GM12878 (cell line): Measurements from ENCODE around the gene ARHGAP26. TPM values are rescaled to one million over a fixed set of nuclear protein-coding genes. Genes with fewer than 3 reads are reported as not detected.

Source experiments
- ATAC-seq: fragments of 200-7000 bp; cut with Tn5 transposase; 3 replicates; pipeline ENCODE4 v1.9.1; 2020; ENCODE audit warnings: mild to moderate bottlenecking, moderate library complexity
- BruUV-seq: library from RNA; stranded (reverse); fragments of 400-500 nt; replicated peaks from 2 replicates; lab custom pipeline; 2021; lab: Mats Ljungman, UMichigan
- CTCF ChIA-PET: fragments of 300-600 bp; sonication (Branson Sonifier 250); formaldehyde crosslinking; extraction: SDS; loops from one replicate; lab custom pipeline; 2021; ENCODE audit warnings: inconsistent platforms; lab: Yijun Ruan, JAX
- POLR2A ChIA-PET: fragments of 350-600 bp; formaldehyde crosslinking; extraction: SDS; loops from one replicate; lab custom pipeline; 2021; ENCODE audit warnings: inconsistent platforms; lab: Charles Lee
- RAD21 ChIA-PET: fragments of 300-600 bp; sonication (Branson Sonifier 250); formaldehyde crosslinking; loops from one replicate; lab custom pipeline; 2023; ENCODE audit warnings: antibody characterized with exemption; ENCODE audit not compliant: unreplicated experiment; lab: Charles Lee
- SMC1A ChIA-PET: fragments of 300-600 bp; sonication (Branson Sonifier 250); formaldehyde crosslinking; loops from one replicate; lab custom pipeline; 2023; ENCODE audit not compliant: unreplicated experiment, uncharacterized antibody; lab: Charles Lee
- DNase-seq: peaks from one replicate; pipeline ENCODE4 v3.0.0-alpha.2; 2011; ENCODE audit warnings: low read depth, low spot score
- FAIRE-seq: peaks from 3 replicates; lab custom pipeline; 2011; peaks lifted over from hg19 to GRCh38; lab: Jason Lieb, UNC
- H2AFZ ChIP-seq: 2 replicates; pipeline ENCODE4 v1.6.0; 2011; ENCODE audit warnings: low read depth, low read length, control low read depth; ENCODE audit not compliant: control insufficient read depth
- H3K27ac ChIP-seq: 2 replicates; pipeline ENCODE4 v1.5.1; 2011; ENCODE audit warnings: control low read depth; ENCODE audit not compliant: control insufficient read depth, insufficient read depth
- H3K27me3 ChIP-seq, 2 experiments: replicated peaks in 1 of 2; 2 replicates each; pipeline versions ENCODE4 v1.6.0 to v1.6.1; 2011; ENCODE audit warnings: low read length in 1 of 2; ENCODE audit not compliant: control insufficient read depth in 2 of 2, insufficient read depth in 2 of 2
- H3K36me3 ChIP-seq, 2 experiments: 2 replicates each; pipeline ENCODE4 v1.5.1; 2011; ENCODE audit warnings: low read length in 1 of 2; ENCODE audit not compliant: control insufficient read depth in 2 of 2, insufficient read depth in 2 of 2
- H3K4me1 ChIP-seq: 2 replicates; pipeline ENCODE4 v1.6.1; 2011; ENCODE audit warnings: mild to moderate bottlenecking, low read length, moderate library complexity, mixed read lengths; ENCODE audit not compliant: control insufficient read depth, insufficient read depth
- H3K4me2 ChIP-seq: 2 replicates; pipeline ENCODE4 v1.6.0; 2011; ENCODE audit warnings: control low read depth; ENCODE audit not compliant: control insufficient read depth, insufficient read depth
- H3K4me3 ChIP-seq: fragments of 200-600 bp; sonication (generic); 2 replicates; pipeline ENCODE4 v1.5.1; 2016
- H3K79me2 ChIP-seq: 2 replicates; pipeline ENCODE4 v1.6.0; 2011; ENCODE audit warnings: low read length; ENCODE audit not compliant: control insufficient read depth, insufficient read depth
- H3K9ac ChIP-seq: 2 replicates; pipeline ENCODE4 v1.8.0; 2011; ENCODE audit warnings: low read length, control low read depth, mixed read lengths; ENCODE audit not compliant: control insufficient read depth, insufficient read depth
- H3K9me3 ChIP-seq: replicated peaks from 3 replicates; pipeline ENCODE4 v1.5.1; 2011; ENCODE audit warnings: mild to moderate bottlenecking, low read length; ENCODE audit not compliant: control insufficient read depth, insufficient read depth
- H4K20me1 ChIP-seq: 2 replicates; pipeline ENCODE4 v1.6.0; 2011; ENCODE audit not compliant: control insufficient read depth, insufficient read depth
- BCL11A ChIP-seq: IDR thresholded peaks from 2 replicates; pipeline ENCODE4 v1.6.1; 2011; ENCODE audit warnings: low read depth, low read length
- BMI1 ChIP-seq: fragments of 450-650 bp; IDR thresholded peaks from 2 replicates; pipeline ENCODE4 v1.6.1; 2016; ENCODE audit warnings: mild to moderate bottlenecking, moderate library complexity, borderline replicate concordance
- CBX3 ChIP-seq: fragments of 200-600 bp; sonication (generic); IDR thresholded peaks from 2 replicates; pipeline ENCODE4 v1.6.1; 2016; ENCODE audit warnings: low read depth, borderline replicate concordance
- ELK1 ChIP-seq: IDR thresholded peaks from 2 replicates; pipeline ENCODE4 v1.6.1; 2012; ENCODE audit warnings: low read depth, low read length, improper control_type of control experiment
- HDGF ChIP-seq: fragments of 450-650 bp; IDR thresholded peaks from 2 replicates; pipeline ENCODE4 v1.6.1; 2016; ENCODE audit warnings: antibody characterized with exemption
- IKZF1 ChIP-seq: fragments of 450-650 bp; conservative IDR thresholded peaks from 2 replicates; pipeline ENCODE4 v1.6.1; 2017; ENCODE audit warnings: antibody characterized with exemption, mild to moderate bottlenecking
- KDM1A ChIP-seq: fragments of 200-600 bp; sonication (generic); IDR thresholded peaks from 2 replicates; pipeline ENCODE4 v1.6.1; 2016; ENCODE audit warnings: borderline replicate concordance
- LARP7 ChIP-seq: fragments of 450-650 bp; IDR thresholded peaks from 2 replicates; pipeline ENCODE4 v1.6.1; 2017; ENCODE audit warnings: mild to moderate bottlenecking
- NR2F1 ChIP-seq: fragments of 450-650 bp; conservative IDR thresholded peaks from 2 replicates; pipeline ENCODE4 v1.6.1; 2017; ENCODE audit warnings: mild to moderate bottlenecking
- RUNX3 ChIP-seq: IDR thresholded peaks from 2 replicates; pipeline ENCODE4 v1.6.1; 2012; ENCODE audit warnings: low read length, inconsistent platforms
- SKIL ChIP-seq: fragments of 450-650 bp; IDR thresholded peaks from 2 replicates; pipeline ENCODE4 v1.6.1; 2017; ENCODE audit warnings: mild to moderate bottlenecking, low read depth, inconsistent platforms; ENCODE audit not compliant: poor library complexity, severe bottlenecking
- SREBF2 ChIP-seq: IDR thresholded peaks from 2 replicates; pipeline ENCODE4 v1.6.1; 2012; ENCODE audit warnings: mild to moderate bottlenecking, low read length
- YY1 ChIP-seq: IDR thresholded peaks from 2 replicates; pipeline ENCODE4 v1.6.1; 2011; ENCODE audit warnings: low read depth, mild to moderate bottlenecking, low read length
- ZNF622 ChIP-seq: fragments of 450-650 bp; IDR thresholded peaks from 2 replicates; pipeline ENCODE4 v1.6.1; 2017; ENCODE audit warnings: mild to moderate bottlenecking, inconsistent platforms
- WGBS: methylation state at CpG from one replicate; pipeline ENCODE4 v1.1.6; 2016; ENCODE audit warnings: low lambda C conversion rate; ENCODE audit not compliant: insufficient replicate concordance, insufficient coverage; ENCODE audit errors: missing lambda C conversion rate; 5-methylcytosine and 5-hydroxymethylcytosine counted together
- in situ Hi-C: fragments of 300-500 bp; cut with MboI; formaldehyde crosslinking; loops from 9 replicates; pipeline ENCODE4 v1.14.3; 2018; ENCODE audit warnings: mixed read lengths
- intact Hi-C: fragments of 100-400 bp; cut with micrococcal nuclease; formaldehyde crosslinking; loops from one replicate; pipeline ENCODE4 v1.14.2; 2022; ENCODE audit not compliant: unreplicated experiment
- polyA plus RNA-seq, 11 experiments: library from polyadenylated mRNA; depleted of rRNA in 4 of 11; unstranded in 6 of 11; stranded (reverse) in 5 of 11; fragments of >200 nt; fragmentation: Nextera tagmentation in 4 of 11; fragmentation: Illumina TruSeq in 1 of 11; extraction: Ambion mirVana in 4 of 11; extraction: Trizol in 1 of 11; gene quantifications; 1 replicate in 1 of 11; 2 replicates in 10 of 11; pipeline versions ENCODE4 v1.2.1 to v1.2.3, GENCODE V29; 2011 to 2016; ENCODE audit warnings: inconsistent platforms in 2 of 11, missing spikeins in 2 of 11, low read depth in 1 of 11
- total RNA-seq, 4 experiments: library from RNA; depleted of rRNA in 3 of 4; stranded (reverse); fragments of >200 nt in 3 of 4; fragmentation: Illumina TruSeq in 1 of 4; extraction: Trizol in 1 of 4; gene quantifications; 2 replicates each; pipeline versions ENCODE4 v1.2.1 to v1.2.3, GENCODE V29; 2013 to 2021
- TF ChIP-seq, protein P1 (sequence below): IDR thresholded peaks from 2 replicates; pipeline ENCODE4 v1.6.1; 2012; ENCODE audit warnings: mild to moderate bottlenecking, low read depth, low read length

ARHGAP26 gene
- total and polyA plus RNA-seq, 10 of the 15 experiments (the other 5 are each of a cell fraction or from before 2014, with no cell fraction given), result 9.4 to 41.5 (median 19.3) TPM

- H3K4me2 ChIP-seq, result no peak overlapping the region
- H4K20me1 ChIP-seq, result no peaks in the 10 kb centered on the region
- 26% methylated on average over 4 of the region's 4 CpGs for WGBS
- CTCF ChIA-PET, result interaction anchor here (0.7 to 6.7 kb wide), 16 partner anchors 11 to 297 kb away, joined by 3 to 77 read pairs (median 4); no protein-coding TSS in a partner anchor
- H3K4me3 ChIP-seq, result no peak overlapping the region
- RAD21 ChIA-PET, result interaction anchor here (0.6 to 18.1 kb wide), 23 partner anchors 9 to 749 kb away, joined by 3 to 482 read pairs (median 3); partner anchors contain the start of gene NR3C1
- in situ Hi-C loops, result no loop called here
- SMC1A ChIA-PET, result interaction anchor here (0.8 to 19.2 kb wide), 34 partner anchors 9 to 218 kb away, joined by 3 to 423 read pairs (median 6); partner anchors contain the start of gene NR3C1
- no TSS peak for BruUV-seq
- H3K4me1 ChIP-seq, result peaks cover 99% of the 10 kb centered on the region
- H3K79me2 ChIP-seq, result peaks cover 47% of the 10 kb centered on the region
- peaks cover 4 to 5% of the 10 kb centered on the region in 2 experiments; a peak in 3 of 4 replicates for H3K36me3 ChIP-seq
- no peaks in the 10 kb centered on the region for H3K27me3 ChIP-seq
- no peak for DNase-seq
- H3K27ac ChIP-seq, result peak overlapping the region; percentile 100
- POLR2A ChIA-PET, result interaction anchor here (0.7 to 8.5 kb wide), 11 partner anchors 11 to 216 kb away, joined by 3 to 103 read pairs (median 5); partner anchors contain the start of gene NR3C1
- no peak for FAIRE-seq
- peak; percentile 4; the same call in 2 of the 3 replicates for ATAC-seq
- H3K9me3 ChIP-seq, result no peaks in the 10 kb centered on the region; the same call in 2 of the 3 replicates
- intact Hi-C loops, result loop anchor here (5.0 kb wide), 1 partner anchor 389 kb away; no protein-coding TSS in a partner anchor
- no peak overlapping the region for H3K9ac ChIP-seq
- H2AFZ ChIP-seq, result no peak overlapping the region; the same call in 1 of the 2 replicates
- no peak for TF ChIP-seq CBX3
- TF ChIP-seq, protein P1, sequence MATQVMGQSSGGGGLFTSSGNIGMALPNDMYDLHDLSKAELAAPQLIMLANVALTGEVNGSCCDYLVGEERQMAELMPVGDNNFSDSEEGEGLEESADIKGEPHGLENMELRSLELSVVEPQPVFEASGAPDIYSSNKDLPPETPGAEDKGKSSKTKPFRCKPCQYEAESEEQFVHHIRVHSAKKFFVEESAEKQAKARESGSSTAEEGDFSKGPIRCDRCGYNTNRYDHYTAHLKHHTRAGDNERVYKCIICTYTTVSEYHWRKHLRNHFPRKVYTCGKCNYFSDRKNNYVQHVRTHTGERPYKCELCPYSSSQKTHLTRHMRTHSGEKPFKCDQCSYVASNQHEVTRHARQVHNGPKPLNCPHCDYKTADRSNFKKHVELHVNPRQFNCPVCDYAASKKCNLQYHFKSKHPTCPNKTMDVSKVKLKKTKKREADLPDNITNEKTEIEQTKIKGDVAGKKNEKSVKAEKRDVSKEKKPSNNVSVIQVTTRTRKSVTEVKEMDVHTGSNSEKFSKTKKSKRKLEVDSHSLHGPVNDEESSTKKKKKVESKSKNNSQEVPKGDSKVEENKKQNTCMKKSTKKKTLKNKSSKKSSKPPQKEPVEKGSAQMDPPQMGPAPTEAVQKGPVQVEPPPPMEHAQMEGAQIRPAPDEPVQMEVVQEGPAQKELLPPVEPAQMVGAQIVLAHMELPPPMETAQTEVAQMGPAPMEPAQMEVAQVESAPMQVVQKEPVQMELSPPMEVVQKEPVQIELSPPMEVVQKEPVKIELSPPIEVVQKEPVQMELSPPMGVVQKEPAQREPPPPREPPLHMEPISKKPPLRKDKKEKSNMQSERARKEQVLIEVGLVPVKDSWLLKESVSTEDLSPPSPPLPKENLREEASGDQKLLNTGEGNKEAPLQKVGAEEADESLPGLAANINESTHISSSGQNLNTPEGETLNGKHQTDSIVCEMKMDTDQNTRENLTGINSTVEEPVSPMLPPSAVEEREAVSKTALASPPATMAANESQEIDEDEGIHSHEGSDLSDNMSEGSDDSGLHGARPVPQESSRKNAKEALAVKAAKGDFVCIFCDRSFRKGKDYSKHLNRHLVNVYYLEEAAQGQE, result no peak
- 0 out of 2 replicates have a peak, but pooled peaks have one; percentile 30 for TF ChIP-seq NR2F1
- TF ChIP-seq IKZF1, result peak; percentile 62
- TF ChIP-seq YY1, result no peak
- no peak for TF ChIP-seq KDM1A
- TF ChIP-seq ELK1, result no peak
- peak; percentile 95 for TF ChIP-seq SKIL
- TF ChIP-seq ZNF622, result no peak
- no peak for TF ChIP-seq BCL11A
- peak; percentile 20; the same call in 1 of the 2 replicates for TF ChIP-seq BMI1
- no peak for TF ChIP-seq RUNX3
- TF ChIP-seq LARP7, result no peak
- TF ChIP-seq SREBF2, result no peak
- no peak for TF ChIP-seq HDGF
These were observed 448.5 kb downstream of the ARHGAP26 start for GRCh38 chr5:143218517-143219170.
